Activated CD4-positive, alpha-beta T cell treated with anti-CD3 and anti-CD28 coated beads, Interleukin-2, amount 50 U/mL, for 16 hours (primary cell): ENCODE measurements around the gene PLEKHN1.
"Not testable (repeated sequence)": the region's sequence is repeated elsewhere in the genome, so short reads cannot be mapped to it uniquely, and the experiment has no call there.

Experiments used
- DNase-seq: peaks from one replicate; pipeline ENCODE4 v3.0.0-alpha.2; 2020

PLEKHN1 gene

GRCh38 chr1:942864-943533 lies 23.3 kb upstream of the PLEKHN1 start:
- DNase-seq = no peak

- no peak for DNase-seq
Observed at GRCh38 chr1:943545-944340, 22.5 kb upstream of the PLEKHN1 start.

GRCh38 chr1:944341-945325 lies 21.6 kb upstream of the PLEKHN1 start:
- DNase-seq = no peak

GRCh38 chr1:945688-946556 lies 20.4 kb upstream of the PLEKHN1 start:
- no peak for DNase-seq

- DNase-seq = not testable (repeated sequence)
Observed at GRCh38 chr1:946811-947210, 19.5 kb upstream of the PLEKHN1 start.

GRCh38 chr1:947958-948357 lies 18.3 kb upstream of the PLEKHN1 start:
- no peak for DNase-seq

GRCh38 chr1:950268-950667 lies 16.0 kb upstream of the PLEKHN1 start:
- no peak for DNase-seq

- no peak for DNase-seq
Observed at GRCh38 chr1:950881-951280, 15.4 kb upstream of the PLEKHN1 start.

GRCh38 chr1:951364-951763 lies 14.9 kb upstream of the PLEKHN1 start:
- DNase-seq = no peak

- no peak for DNase-seq
Observed at GRCh38 chr1:952201-952600, 14.1 kb upstream of the PLEKHN1 start.

GRCh38 chr1:952603-953002 lies 13.7 kb upstream of the PLEKHN1 start:
- no peak for DNase-seq

- DNase-seq = no peak
Observed at GRCh38 chr1:953524-954320, 12.6 kb upstream of the PLEKHN1 start.

GRCh38 chr1:954927-955326 lies 11.4 kb upstream of the PLEKHN1 start:
- no peak for DNase-seq

GRCh38 chr1:955474-955873 lies 10.8 kb upstream of the PLEKHN1 start:
- no peak for DNase-seq

- no peak for DNase-seq
Observed at GRCh38 chr1:956636-957035, 9.6 kb upstream of the PLEKHN1 start.

- peak; percentile 96 for DNase-seq
Observed at GRCh38 chr1:958823-959730, 7.2 kb upstream of the PLEKHN1 start, which contains the start of gene NOC2L. NOC2L (minus strand) TSS chr1:959256; CDS start chr1:959240, 16 bp downstream.

GRCh38 chr1:959731-960362 lies 6.4 kb upstream of the PLEKHN1 start:
- no peak for DNase-seq

- DNase-seq = peak; percentile 86
Observed at GRCh38 chr1:960363-961131, 5.7 kb upstream of the PLEKHN1 start, which contains the start of gene KLHL17. KLHL17 (plus strand) TSS chr1:960584; CDS start chr1:960694, 110 bp downstream.
